Osteoblast (primary cell): Measurements from ENCODE around the gene TUBB. TPM values are rescaled to one million over a fixed set of nuclear protein-coding genes. Genes with fewer than 3 reads are reported as not detected.
A peak's percentile ranks its signal among the peaks of the same experiment; 100 is the strongest.
"Not testable (repeated sequence)": the region's sequence is repeated elsewhere in the genome, so short reads cannot be mapped to it uniquely, and the experiment has no call there.

Experiments used
- DNase-seq: peaks from one replicate; pipeline ENCODE4 v3.0.0; 2011; ENCODE audit warnings: low spot score, mixed read lengths; ENCODE audit not compliant: insufficient read length; ENCODE audit errors: missing footprints
- H2AFZ ChIP-seq: 2 replicates; pipeline ENCODE4 v1.6.0; 2011; ENCODE audit warnings: mild to moderate bottlenecking, low read length
- H3K27ac ChIP-seq: 2 replicates; pipeline ENCODE4 v1.5.1; 2011; ENCODE audit warnings: mild to moderate bottlenecking, low read depth, low read length, moderate library complexity
- H3K27me3 ChIP-seq: 2 replicates; pipeline ENCODE4 v1.6.0; 2012; ENCODE audit warnings: mild to moderate bottlenecking, control low read depth, inconsistent platforms, low read length, moderate library complexity; ENCODE audit not compliant: insufficient read depth
- H3K36me3 ChIP-seq: 2 replicates; pipeline ENCODE4 v1.5.1; 2011; ENCODE audit warnings: mild to moderate bottlenecking, low read length, control low read depth, moderate library complexity; ENCODE audit not compliant: insufficient read depth
- H3K4me1 ChIP-seq: 2 replicates; pipeline ENCODE4 v1.5.1; 2011; ENCODE audit warnings: mild to moderate bottlenecking, low read length, control low read depth, moderate library complexity; ENCODE audit not compliant: insufficient read depth
- H3K4me2 ChIP-seq: 2 replicates; pipeline ENCODE4 v1.6.0; 2011; ENCODE audit warnings: mild to moderate bottlenecking, low read length; ENCODE audit not compliant: insufficient read depth
- H3K4me3 ChIP-seq: fragments of 200-600 bp; sonication (generic); 3 replicates; pipeline ENCODE4 v1.5.1; 2012; ENCODE audit warnings: mild to moderate bottlenecking, low read length, inconsistent platforms; ENCODE audit not compliant: insufficient read depth
- H3K79me2 ChIP-seq: 2 replicates; pipeline ENCODE4 v1.6.0; 2012; ENCODE audit warnings: mild to moderate bottlenecking, low read length, control low read depth, inconsistent platforms; ENCODE audit not compliant: insufficient read depth
- H3K9me3 ChIP-seq: 2 replicates; pipeline ENCODE4 v1.5.1; 2011; ENCODE audit warnings: low read depth, low read length, control low read depth
- H4K20me1 ChIP-seq: 2 replicates; pipeline ENCODE4 v1.6.0; 2012; ENCODE audit warnings: mild to moderate bottlenecking, low read length, control low read depth; ENCODE audit not compliant: insufficient read depth
- CTCF ChIP-seq: IDR thresholded peaks from 2 replicates; pipeline ENCODE4 v1.5.1; 2011; ENCODE audit warnings: mild to moderate bottlenecking, low read depth, low read length, moderate library complexity; ENCODE audit errors: extremely low read depth
- total RNA-seq: library from RNA; depleted of rRNA; stranded (reverse); fragments of >200 nt; gene quantifications from 2 replicates; pipeline ENCODE4 v1.2.3, GENCODE V29; 2012

TUBB gene
- total RNA-seq, 1 donor, result 509 TPM

- no peaks in the 10 kb centered on the region for H3K36me3 ChIP-seq
- DNase-seq, result no peak
- peaks cover 42% of the 10 kb centered on the region for H3K4me1 ChIP-seq
- no peaks in the 10 kb centered on the region for H4K20me1 ChIP-seq
- no peak overlapping the region for H3K4me3 ChIP-seq
- peak overlapping the region; percentile 64 for H2AFZ ChIP-seq
- no peaks in the 10 kb centered on the region for H3K9me3 ChIP-seq
- H3K4me2 ChIP-seq, result peak overlapping the region; percentile 37
- H3K79me2 ChIP-seq, result no peaks in the 10 kb centered on the region
- H3K27ac ChIP-seq, result peak overlapping the region; percentile 75
- no peaks in the 10 kb centered on the region for H3K27me3 ChIP-seq
- peak; percentile 9 for TF ChIP-seq CTCF
Observed at GRCh38 chr6:30763618-30764489, 43.7 kb downstream of the TUBB start.

- H3K4me3 ChIP-seq, H3K79me2 ChIP-seq, DNase-seq, H4K20me1 ChIP-seq, H3K27me3 ChIP-seq, H3K36me3 ChIP-seq, H3K9me3 ChIP-seq: not testable (repeated sequence)
- H3K4me1 ChIP-seq, result peaks cover 42% of the 10 kb centered on the region
- H3K4me2 ChIP-seq, result peak overlapping the region; percentile 37
- peak overlapping the region; percentile 75 for H3K27ac ChIP-seq
- peak overlapping the region; percentile 64 for H2AFZ ChIP-seq
Observed at GRCh38 chr6:30764490-30765043, 44.4 kb downstream of the TUBB start.

- H3K4me1 ChIP-seq, result peaks cover 45% of the 10 kb centered on the region
- H2AFZ ChIP-seq, H3K79me2 ChIP-seq, H3K27me3 ChIP-seq, H3K27ac ChIP-seq, H4K20me1 ChIP-seq, H3K9me3 ChIP-seq, H3K36me3 ChIP-seq, H3K4me2 ChIP-seq, DNase-seq, H3K4me3 ChIP-seq: not testable (repeated sequence)
Observed at GRCh38 chr6:30765495-30765894, 45.3 kb downstream of the TUBB start.

GRCh38 chr6:30766461-30767157 lies 46.5 kb downstream of the TUBB start:
- Histone ChIP-seq H4K20me1 (no peaks in the 10 kb centered on the region), H3K4me1 (peaks cover 41% of the 10 kb centered on the region), H3K9me3 (no peaks in the 10 kb centered on the region), H3K36me3 (no peaks in the 10 kb centered on the region), H3K4me3 (no peak overlapping the region), H3K4me2 (no peak overlapping the region), H3K27me3 (no peaks in the 10 kb centered on the region), H3K79me2 (no peaks in the 10 kb centered on the region), H3K27ac (no peak overlapping the region), H2AFZ (no peak overlapping the region)
- DNase-seq, result peak; percentile 71
- TF ChIP-seq CTCF, result no peak
